ENCODE data around the gene REEP6.

REEP6 gene

DNA sequence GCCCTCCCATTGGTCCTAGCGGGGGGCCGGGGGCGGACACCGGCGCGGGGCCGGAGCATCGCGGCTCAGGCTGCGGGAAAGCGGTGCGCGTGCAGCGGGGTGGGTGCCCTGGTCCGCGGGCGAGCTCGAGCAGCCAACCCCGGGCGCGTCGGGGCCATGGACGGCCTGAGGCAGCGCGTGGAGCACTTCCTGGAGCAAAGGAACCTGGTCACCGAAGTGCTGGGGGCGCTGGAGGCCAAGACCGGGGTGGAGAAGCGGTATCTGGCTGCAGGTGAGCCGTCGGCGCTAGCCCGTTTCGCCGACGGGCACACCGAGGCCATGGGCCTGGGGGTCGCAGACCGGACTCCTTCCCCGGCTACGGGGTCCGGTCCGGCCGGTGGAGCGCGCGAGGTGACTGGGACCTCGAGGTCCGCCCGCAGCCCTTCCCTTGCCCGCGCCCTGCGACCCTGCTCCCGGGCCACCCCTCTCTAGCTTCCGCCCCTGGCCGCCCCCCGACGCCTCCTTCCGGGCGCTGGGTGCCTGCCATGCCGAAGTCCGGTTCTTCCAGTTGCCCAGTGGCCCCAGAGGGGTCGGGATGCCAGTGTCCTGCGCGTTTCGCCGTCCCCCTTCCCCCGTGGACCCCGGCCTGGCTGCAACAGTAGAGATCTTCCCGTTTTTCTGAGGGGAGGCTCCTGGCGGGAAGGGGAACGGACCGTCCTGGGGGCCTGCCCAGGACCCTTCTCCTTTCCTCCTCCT is at the start of gene REEP6:
REEP6 (plus strand) TSS at position 68 of the 735 bp plus-strand sequence; CDS start at position 157, 89 bp downstream.
- DNase-seq (ENCODE audit: low read depth in 2 of 3, low spot score in 2 of 3): no peak

DNA sequence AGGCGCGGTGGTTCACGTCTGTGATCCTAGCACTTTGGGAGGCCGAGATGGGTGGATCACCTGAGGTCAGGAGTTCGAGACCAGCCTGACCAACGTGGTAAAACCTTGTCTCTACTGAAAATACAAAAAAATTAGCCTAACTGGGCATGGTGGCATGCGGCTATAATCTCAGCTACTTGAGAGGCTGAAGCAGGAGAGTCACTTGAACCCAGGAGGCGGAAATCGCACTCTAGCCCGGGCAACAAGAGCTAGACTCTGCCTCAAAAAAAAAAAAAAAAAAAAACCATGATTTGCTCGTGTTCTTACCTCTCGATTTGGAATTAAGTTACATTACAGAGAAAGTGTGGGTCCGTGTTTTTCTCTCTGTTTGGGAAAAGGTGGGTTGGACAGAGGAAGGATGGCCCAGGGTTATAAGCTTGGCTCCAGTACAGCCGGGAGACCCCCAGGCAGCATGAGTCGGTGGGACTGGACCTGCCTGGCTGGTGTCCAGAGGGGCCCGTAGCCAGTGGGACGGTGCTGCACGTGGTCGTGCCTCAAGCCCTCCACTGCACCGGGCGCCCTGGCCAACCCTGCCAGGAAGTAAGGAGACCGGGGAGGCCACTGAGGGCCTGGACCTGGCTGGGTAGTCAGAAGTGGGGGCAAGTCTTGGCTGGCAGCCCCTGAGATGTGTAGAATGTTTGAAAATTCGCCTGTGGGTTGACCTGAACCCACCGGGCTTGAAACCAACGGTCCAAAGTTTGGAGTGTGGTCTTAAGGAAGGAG is 49.1 kb upstream of the REEP6 start:
- DNase-seq (ENCODE audit: low read depth in 2 of 3, low spot score in 2 of 3): no peak

DNA sequence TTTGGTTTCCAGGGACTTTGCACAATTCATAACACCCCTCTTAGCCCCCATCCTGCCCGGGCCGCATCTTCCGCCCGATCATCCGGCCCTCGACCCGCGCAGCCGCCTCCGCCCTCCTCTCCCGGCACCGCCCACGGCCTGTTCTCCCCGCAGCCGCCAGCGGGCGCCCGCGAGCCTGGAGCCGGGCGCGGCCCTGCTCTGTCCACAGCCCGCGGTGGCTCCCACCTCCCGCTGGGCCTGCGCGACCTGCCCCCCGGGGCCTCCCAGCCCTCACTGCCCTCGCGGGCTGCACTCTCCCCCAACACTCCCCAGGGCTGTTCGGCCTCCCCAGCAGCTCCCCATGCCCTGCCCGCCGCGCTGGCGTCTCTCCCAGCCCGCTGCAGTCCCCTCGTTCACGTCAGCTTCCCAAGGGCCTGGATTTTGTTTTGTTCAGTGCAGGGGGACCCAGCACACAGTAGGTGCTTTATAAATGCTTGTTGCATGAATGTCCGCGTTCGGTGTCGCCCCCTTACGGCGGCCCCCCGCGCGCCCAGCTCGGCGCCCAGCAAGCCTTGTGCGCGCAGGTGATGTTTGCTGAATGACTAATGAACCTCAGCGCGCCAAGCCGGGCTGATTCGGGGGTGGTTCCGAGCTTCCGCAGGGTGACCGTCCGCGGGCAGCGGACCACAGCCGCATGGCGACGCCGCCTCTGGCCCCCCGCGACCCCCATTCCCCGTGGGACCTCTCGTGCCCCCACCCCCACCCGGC is 45.6 kb upstream of the REEP6 start:
- peak; percentile 66 to 79 (median 67) for DNase-seq (ENCODE audit: low read depth in 2 of 3, low spot score in 2 of 3)

DNA sequence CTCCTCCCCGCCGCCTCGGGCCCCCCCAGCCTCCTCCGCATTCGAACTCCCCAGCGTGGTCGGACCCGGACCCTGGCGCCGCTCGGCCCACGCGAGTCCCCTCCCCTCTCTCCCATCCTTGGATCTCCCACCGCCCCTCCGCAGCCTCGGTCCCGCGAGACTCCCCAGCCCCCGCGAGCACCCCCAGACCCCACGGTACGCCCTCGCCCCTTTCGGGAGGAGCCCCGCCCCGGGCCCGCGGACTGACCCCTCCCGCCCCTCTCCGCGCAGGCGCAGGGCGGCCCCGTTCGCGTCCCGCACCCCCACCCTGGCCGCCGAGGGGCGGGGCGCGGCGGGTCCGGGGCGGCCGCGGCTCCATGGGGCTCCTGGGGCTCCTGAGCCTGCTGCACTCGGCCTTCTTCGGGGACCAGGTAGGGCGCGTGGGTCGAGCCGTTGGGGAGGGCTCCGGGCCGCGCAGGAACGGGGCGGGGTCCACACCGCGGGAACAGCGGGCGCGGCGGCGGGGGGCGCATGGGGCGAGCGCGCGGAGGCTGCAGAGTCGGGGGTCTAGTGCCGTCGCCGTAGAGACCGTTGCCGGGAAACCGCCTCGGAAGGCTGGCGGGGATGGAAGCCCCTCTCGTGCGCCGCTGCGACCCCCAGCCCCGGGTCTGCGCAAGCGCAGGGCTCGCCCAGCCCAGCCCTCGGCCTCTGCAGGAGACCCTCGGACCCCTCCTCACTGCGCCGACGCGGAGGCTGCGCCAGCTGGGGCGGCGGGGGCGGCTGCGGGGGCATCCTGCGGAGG is 44.9 kb upstream of the REEP6 start:
- DNase-seq (ENCODE audit: low read depth in 2 of 3, low spot score in 2 of 3): no peak

DNA sequence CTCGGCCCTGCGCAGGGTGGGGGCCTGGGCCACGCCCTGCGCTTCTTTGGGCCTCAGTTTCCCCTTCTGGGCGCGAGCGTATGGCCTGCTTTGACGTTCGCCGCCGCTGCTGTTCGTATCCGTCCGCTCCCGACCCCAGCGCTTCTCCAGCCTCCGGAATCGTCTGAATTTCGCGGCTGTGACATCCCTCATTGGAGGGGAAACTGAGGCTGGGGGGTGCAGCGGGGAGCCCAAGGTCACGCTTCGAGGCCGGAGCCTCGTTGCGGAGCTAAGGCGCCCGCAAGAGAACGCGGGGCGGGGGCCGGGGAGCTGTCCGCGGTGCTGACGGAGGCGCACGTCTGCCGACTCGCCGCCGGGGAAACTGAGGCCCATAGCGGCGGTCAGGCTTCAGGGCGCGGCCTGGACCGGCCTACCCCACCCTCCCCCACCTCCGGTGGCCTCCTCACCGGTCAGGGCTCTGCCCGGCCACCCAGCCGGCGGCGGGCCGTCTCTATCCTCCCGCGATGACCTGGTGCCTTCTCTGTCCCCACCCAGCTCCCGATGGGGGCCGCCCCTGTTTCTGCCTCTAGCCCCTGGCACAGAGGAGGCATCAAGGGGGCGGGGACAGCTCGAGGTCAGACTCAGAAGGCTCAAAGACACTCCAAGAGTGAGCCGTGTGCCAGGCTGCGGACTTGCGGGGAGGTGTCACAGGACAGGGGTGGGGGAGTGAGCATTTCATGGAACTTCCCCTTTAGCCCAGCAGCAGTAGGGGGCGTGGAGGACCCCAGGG is 44.1 kb upstream of the REEP6 start:
- no peak for DNase-seq (ENCODE audit: low read depth in 2 of 3, low spot score in 2 of 3)

DNA sequence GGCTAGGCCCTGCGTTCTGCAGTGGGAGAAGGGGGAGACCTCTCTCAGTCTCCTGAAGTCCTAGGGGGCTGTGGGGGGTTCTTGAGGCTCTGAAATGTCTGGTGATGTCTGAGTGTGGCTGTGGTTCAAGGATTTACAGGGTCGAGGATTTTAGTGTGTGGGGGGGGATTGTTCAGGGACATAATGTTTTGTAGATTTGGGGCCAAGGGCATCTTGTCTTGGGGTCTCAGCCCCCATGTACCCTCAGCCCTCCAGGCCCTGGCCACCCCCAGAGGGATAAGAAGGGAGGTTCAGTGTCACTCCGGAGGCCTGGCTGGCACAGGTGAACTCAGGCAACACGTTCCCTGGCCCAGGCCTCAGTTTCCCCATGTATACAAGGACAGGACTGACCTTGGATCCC is 43.5 kb upstream of the REEP6 start:
- DNase-seq (ENCODE audit: low read depth in 2 of 3, low spot score in 2 of 3): no peak

DNA sequence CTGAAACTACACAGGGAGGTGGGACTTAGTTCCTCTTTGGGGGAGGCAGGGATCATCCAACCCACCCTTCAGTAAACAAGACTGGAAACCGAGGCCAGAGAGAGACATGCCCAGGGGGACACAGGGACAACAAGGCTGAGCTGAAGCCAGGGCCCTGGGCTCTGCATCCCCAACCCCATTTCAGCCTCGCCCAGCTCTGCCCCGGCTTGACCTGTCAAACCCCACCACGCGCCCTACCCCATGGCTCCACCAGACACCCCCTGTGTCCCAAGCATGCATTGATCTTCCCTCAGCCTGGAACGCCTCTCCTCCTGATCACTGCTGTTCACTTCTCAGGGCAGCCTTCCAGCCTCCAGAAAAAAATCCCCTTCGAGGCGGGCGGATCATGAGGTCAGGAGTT is 43.0 kb upstream of the REEP6 start:
- DNase-seq (ENCODE audit: low read depth in 2 of 3, low spot score in 2 of 3): no peak

DNA sequence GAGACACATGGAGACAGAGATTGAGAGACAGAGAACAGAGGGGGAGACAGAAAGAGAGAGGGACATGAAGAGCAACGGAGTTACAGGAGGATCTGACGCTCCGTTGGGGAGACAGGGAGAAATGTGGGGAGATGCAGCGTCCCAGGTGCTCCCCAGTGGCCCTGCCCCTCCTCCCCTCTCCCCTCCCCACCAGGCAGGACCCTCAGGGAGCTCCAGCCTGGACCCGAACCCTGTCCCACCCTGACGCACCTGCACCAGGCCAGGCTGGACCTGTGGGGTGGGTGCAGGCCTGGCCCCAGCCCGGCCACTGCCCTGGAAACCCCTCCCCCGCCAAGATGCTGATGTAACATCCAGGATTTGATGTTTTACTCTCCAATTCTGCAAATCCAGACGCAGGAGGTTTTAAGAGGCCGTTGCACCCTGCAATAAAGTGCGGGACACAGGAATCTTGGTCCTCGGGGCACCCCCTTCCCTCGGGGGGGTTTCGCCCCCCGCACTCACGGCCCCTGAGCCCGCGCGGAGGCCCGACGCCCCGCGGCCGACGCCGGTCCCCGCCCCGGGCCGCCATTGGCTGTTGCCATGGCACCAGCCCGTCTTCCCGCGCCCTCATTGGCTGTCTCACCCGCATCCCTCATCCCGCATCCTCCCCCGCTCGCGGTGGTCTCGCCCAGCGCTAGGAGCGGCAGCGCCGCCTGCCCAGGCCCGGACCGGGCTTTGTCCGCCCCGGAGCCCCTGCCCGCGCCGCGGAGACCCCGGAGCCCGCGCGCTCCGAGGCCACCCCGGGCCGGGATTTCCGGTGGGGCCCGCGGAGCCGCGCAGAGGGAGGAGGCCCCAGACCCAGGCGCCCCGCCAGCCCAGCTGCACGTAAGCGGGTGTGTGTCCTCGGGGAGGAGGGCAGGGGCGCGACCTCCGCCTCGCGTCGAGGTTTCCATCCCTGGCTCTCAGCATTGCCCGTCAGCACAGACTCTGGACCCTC is 41.2 kb upstream of the REEP6 start, which contains the start of gene APC2:
APC2 (plus strand) TSS at position 655 of the 976 bp plus-strand sequence. CDS start 2,881 bp downstream, outside the sequence.
- no peak for DNase-seq (ENCODE audit: low read depth in 2 of 3, low spot score in 2 of 3)

DNA sequence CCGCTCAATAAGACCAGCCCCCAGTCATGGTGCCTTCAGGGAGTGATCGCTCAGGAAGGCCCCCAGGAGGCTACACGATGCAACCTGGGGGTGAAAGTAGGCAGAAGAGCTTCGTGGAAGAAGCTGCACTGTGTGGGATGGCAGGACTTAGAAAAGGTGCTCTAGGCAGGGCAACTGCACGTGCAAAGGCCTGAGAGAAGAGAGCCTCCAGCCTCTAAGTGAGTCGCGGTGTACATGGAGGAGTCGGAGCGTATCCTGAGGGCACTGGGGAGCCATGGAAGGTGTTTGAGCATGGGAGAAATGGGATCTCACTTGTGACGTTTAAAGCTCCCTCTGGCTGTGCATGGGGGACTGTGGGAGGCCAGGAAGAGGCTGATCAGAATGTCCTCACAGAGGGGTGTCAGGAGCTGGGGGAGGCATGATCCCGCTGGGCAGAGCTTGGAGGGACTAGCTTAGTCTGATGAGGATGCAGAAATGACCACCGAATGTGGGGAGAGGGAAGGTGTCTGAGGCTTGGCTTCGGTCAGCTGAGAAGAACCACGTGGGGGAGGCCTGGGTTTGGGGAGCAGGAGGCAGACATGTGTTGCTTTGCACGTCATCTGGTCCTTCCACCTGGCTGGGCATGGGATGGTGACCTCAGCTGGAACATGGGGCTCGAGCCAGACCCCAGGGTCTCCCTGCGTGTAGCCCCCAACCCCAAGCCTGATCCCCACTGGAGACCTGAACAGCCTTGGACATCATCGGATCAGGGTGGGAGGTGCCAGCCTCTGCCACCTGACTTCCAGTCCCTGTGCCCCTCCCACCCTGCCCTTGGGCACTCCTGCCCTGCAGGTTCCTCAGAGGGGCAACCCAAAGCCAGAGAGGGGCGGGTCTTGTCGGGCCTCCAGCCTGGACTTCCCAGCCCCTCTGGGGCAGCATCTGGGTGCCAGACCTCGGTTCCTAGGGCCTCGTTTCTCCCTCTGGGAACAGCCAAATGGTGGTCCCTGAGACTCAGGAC is 39.9 kb upstream of the REEP6 start:
- no peak for DNase-seq (ENCODE audit: low read depth in 2 of 3, low spot score in 2 of 3)

DNA sequence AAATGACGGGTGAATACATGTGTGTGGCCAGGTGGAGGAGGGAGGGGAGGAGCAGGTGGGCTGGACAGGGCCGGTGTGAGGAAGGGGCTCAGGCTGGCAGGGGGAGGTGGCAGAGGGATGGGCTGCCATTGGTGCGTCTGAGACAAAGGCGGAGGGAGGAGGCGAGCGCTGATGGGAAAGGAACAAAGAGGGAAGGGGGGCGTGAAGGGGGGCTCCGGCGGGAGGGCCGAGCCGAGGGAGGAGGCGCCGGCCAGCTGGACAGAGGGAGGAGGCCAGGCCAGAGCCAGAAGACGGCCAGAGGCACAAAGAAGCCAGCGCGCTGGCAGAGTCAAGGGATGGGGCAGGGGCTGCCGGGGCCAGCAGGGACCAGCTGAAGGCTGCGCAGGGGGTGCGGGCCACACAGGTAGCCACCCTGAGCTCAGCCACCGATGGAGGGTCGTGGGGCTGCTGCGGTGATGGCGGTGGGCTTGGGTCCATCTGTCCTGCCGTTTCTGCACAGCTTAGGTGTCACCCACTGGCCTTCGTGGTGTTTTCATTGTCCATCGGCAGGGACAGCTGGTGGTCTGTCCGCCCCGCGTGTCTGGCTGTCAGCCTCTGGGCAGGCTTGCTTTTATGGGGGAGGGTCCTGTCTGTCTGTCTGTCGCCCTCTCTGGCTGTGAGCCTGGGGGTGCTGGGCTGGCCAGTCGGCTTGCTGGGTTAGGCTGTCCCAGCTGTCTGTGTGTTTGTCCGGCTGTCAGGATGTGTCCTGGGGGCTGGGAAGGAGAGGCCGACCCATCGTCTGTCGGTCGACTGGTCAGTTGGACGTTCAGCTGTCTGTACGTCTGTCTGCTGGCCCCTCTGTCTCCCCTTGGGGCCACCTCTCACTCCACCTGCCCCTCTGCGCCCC is 38.8 kb upstream of the REEP6 start:
- DNase-seq (ENCODE audit: low read depth in 2 of 3, low spot score in 2 of 3): no peak

DNA sequence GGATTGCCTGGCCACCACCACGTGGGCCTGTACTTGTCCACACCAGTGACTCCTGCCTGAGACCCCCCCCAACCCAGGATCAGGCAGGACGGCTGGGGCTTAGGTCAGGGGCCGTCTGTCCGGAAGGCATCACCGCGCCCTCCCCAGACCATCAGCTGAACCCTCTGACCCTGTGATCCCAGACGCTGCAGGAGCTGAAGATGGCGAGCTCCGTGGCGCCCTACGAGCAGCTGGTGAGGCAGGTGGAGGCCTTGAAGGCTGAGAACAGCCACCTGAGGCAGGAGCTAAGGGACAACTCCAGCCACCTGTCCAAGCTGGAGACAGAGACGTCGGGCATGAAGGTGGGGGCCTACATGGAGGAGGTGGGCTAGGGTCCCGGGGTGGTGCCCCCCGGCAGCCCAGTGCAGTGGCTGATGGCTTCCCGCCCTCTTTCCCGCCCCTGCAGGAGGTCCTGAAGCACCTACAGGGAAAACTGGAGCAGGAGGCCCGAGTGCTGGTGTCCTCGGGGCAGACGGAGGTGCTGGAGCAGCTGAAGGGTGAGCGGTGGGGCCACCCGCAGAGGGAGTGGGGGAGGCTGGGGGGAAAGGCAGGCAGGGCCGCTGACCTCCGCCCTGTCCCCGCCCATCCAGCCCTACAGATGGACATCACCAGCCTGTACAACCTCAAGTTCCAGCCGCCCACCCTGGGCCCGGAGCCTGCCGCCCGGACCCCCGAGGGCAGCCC is 38.0 kb upstream of the REEP6 start:
- DNase-seq (ENCODE audit: low read depth in 2 of 3, low spot score in 2 of 3): no peak

DNA sequence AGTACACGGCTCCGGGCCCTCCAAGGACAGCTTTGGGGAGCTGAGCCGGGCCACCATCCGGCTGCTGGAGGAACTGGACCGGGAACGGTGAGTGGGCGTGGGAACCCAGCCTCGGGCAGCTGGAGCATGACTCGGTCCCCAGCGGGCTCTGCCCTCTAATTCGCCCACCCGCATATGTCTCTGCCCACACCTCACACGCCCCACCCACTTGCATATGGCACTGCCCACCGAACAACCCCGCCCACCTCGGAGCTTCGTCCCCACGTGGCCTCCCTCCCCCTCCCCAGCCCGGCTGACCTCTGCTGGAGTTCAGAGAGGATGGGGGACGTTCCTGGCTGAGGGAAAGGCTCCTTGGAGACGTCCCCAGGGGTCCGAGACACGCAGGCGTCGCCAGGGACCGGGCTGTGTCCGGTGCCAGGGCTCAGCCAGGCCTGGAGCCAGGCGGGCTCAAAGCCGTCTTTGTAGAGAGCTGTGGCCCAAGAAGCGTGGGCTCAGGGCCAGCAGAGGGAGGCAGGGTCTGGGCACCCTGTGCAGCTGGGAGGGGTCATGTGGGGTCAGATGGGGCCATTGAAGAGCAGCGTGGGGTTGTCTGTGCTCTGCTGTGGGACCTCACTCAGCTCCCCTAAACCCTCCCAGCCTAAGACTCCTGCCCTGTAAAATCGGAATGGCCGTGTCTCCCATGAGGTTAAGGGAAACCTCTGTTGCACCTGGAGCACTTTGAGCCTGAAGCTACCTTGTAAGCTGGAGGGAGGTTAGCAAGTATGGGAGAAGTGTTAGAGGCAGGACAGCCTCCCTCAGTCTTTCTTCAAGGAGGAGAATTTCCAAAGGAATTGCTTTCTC is 37.2 kb upstream of the REEP6 start:
- no peak for DNase-seq (ENCODE audit: low read depth in 2 of 3, low spot score in 2 of 3)

DNA sequence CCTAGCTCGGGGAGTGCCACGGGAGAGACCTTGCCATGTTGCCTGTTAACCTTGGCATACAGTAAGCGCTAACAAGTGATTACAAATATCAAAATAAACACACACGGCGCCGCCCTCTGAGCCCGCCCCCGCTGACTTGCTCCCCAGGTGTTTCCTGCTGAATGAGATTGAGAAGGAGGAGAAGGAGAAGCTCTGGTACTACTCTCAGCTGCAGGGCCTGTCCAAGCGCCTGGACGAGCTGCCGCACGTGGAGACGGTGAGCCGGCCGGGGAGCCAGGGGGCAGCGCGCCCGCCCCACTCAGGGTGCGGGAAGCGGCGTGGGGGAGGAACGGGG is 36.0 kb upstream of the REEP6 start:
- no peak for DNase-seq (ENCODE audit: low read depth in 2 of 3, low spot score in 2 of 3)

DNA sequence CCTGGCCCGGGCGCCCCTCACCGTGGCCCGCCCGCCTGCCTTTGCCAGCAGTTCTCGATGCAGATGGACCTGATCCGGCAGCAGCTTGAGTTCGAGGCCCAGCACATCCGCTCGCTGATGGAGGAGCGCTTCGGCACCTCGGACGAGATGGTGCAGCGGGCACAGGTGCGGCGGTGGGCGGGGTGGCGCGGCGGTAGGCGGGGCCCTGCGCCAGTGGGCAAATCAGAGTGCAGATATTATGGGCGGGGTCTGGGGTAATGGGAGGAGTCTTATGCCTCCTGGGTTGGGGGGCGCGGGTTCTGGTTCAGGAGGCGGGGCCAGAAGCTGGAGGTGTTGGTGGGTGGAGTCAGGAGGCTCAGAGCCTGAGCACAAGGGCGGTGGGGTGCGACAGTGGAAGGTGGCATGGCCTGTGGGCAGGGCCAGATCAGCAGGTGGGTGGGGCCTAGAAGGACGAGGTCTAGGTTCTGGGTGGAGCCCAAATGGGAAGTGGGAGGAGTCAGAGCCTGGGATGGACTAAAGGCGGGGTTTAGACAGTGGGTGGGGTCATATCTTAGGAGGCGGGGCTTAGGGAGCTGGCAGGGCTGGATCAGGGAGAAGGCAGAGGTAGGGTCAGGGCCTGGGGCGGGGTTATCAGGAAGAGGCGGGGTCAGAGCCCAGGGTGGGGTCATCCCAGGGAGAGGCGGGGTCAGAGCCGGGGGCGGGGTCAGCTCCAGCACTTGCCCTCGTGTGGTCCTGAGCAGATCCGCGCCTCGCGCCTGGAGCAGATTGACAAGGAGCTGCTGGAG is 35.5 kb upstream of the REEP6 start:
- peak in 1 of 3 experiments; percentile 44 for DNase-seq (ENCODE audit: low read depth in 2 of 3, low spot score in 2 of 3)
